HG02571 (cell line): ENCODE data around the gene C3orf18.
A peak's percentile ranks its signal among the peaks of the same experiment; 100 is the strongest.

ENCODE experiments used
- ATAC-seq: cut with Tn5 transposase; IDR thresholded peaks from one replicate; pipeline ENCODE4 v1.9.1; 2021; ENCODE audit warnings: mild to moderate bottlenecking, moderate library complexity; ENCODE audit not compliant: unreplicated experiment

The C3orf18 gene

GRCh38 chr3:50567386-50568167, at the start of gene C3orf18:
Gene C3orf18, minus strand, starts transcription at chr3:50567747. Its CDS starts 2,048 bp downstream, at chr3:50565699.
- peak; percentile 72 for ATAC-seq

DNA sequence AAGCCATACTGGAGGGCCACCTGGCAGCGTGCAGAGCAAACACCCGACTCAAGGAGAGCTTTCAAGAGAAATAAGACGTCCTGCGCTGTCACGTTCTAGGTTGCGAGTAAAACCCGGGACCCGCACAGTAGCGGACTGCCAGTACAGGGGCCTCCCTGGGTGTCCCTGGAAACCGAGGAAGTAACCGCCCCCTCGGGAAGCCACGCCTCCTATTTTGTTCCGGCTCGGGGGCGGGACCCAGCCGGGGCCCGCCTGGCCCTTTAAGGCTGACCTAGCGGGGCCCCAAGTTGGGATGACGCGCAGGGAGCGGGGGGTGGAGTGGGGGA, 49.2 kb upstream of the C3orf18 start:
- ATAC-seq: peak; percentile 67

DNA sequence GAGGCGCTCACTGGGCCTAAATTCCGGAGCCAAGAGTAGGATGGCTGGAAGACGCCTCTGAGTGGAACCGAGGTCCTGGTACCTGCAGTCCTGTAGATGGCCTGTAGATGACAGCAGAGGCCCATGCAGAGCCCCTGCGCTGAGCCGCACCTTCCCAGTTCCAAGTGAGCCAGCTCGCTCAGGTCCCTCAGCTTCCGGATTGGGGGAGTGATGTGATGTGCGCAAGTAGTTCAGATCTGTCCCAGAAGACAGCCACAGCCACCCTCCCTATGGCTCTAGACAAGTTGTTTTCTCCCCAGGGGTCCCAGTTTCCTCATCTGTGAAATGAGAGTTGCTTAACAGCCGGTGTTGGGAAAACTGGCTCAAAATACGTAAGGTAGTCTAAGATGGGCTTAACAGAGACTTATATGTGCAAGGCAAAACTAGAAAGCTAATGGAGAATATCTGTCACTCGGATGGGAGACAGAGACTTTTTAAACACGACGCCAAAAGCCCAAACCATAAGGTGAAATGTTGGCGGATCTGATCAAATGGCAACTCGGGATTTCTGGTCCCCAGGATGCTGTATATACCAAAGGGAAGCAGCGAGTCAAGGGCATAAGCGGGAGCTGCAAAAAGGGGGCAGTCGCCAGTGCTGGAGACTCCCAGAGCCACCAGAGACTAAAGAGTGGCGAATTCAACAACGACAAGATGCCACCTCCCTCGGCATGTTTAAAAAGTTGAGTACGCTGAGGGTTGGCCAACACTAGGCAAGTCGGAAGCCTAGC, 48.6 kb upstream of the C3orf18 start:
- peak; percentile 18 for ATAC-seq

DNA sequence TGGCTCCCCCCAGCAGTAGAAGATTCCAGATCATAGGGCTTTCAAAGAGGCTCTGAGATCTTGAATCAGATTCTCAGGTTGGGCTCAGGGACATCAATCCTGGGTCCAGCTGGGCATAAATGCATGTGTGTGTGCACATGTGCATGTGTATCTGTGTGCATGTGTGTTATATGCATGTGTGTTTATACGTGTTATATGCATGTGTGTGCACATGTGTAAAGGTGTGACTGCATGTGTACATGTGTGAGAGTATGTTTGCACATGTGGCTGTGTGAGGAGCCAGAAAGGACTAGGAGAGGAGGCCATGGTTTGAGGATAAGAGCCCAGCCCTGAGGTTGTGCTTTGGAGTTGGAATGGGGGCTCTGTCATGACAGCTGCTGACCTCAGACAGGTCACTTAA, 47.6 kb upstream of the C3orf18 start:
- no peak for ATAC-seq

DNA sequence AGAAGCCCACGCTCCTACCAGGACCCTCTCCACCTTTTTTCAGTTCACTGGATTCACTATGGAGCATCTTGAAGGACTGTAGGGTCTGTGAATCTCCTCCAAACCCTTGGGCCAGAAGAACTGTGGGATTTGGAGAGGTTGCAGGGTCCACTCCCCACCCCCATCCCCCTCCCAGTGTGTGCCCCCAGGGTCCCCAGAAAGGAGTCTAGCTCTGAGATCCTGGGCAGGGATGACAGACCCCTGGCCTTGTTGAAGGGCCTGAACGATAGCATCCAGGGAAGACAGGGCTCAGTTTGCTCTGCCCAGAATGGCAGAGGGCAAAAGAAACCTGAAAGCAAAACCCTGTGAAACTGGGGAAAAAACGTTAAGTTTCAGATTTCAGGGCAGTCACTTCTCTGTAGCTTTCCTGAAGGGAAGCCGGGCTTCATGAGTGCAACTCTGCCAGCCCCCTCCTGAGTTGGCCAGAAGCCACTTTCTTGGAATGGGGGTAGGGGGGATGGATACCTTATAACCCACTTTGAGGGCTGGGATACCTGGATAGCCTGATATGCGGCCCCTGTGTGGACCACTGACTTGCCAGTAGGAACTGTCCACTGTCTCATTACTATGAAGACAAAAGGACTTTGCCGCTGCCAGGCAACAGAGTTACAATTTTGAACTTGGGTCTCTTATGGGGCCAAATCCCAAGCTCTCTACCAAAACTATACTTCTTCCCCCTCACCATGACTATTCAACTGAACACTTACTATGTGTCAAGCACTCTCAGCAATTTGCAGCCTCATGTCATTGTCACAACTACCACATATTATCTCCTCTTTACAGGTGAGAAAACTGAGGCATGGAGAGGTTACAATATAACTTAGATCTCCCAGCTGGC, 45.7 kb upstream of the C3orf18 start:
- no peak for ATAC-seq

DNA sequence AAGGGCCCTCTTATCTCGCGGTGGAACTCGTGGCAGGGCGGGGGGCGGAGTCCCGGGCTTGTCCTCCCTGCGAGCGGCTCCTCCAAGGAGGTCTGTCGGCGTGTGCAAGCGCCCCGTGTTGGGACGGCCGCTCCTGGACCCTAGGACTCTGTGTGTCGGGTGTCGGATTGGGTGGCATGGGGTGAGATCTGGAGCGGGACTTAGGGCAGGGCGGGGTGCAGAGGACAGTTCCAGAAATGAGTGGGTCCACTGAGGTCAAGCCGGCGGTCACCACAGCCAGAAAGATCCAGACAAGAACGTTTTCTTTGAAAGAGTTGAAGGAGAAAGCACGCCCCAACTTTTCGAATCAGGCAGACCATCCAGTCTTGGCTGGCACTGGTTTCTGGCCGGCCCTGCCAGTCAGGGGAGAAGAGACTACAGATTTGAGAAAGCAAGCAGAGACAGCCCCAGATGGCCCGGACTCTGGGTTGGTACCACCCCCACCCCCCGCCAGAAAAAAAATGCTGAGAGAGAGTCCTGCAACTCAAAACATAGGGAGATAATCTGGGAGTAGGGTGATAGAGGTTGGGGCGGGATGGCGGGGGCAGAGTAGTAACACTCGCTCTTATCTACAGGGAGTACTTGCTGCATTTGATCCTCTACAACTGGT, 44.8 kb upstream of the C3orf18 start:
- ATAC-seq: peak; percentile 2

GRCh38 chr3:50611464-50612233, 44.1 kb upstream of the C3orf18 start, which contains the start of gene CISH:
Gene CISH, minus strand, starts transcription at chr3:50611774. Its CDS starts 124 bp downstream, at chr3:50611650.
- ATAC-seq: peak; percentile 70

- no peak for ATAC-seq
Observed at GRCh38 chr3:50610992-50611463, 43.5 kb upstream of the C3orf18 start.

DNA sequence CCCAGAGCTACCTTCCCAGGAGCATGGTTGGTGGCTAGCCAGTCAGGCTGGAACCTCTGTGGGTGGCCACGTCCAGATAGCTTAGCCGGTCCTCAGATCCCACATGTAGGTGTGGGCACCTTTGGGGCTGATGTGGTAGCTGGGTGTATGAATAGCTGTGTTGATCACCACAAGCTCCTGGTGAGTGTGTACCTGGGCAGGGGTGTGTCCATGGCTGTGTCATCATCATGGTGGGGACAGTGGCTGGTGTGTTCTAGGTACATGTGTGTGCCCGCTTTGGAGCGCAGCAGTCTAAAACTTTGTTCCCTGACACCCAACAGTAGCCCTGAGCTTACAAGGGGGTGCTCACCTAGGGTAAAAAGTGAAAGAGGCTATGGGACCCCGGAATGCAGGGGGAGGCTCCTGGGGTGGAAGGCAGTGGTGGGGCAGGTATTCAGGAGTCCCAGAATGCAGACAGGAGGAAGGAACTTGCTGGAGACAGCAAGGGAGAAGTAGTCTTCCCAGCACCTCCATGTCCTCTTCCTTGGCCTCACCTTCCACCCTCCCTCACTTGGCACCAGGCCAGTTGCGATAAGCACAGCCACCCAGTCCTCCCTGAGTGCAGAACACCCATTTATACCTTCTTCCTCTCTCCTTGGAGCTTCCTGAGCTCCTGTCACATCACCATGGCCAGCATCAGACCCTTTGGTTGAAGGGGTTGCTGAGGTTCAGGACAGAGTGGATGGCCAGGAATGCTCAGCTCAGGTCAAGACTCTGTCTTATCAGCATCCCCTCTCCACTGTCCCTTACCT, 42.8 kb upstream of the C3orf18 start:
- ATAC-seq: no peak

DNA sequence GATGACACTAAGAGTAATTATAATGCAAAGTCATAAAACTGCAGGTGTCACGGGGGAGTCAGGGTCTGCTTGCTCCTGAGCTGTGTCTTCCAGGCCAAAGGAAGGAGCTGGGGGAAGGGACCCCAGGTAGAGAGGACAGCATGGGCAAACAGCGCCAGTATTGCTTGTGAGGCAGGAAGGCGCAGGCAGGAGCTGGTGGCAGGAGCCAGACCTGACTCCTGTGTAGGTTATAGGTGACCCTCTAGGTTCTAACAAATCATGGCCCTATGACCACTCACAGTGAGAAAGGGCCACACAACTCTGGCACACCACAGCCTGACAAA, 42.2 kb upstream of the C3orf18 start:
- ATAC-seq: no peak

DNA sequence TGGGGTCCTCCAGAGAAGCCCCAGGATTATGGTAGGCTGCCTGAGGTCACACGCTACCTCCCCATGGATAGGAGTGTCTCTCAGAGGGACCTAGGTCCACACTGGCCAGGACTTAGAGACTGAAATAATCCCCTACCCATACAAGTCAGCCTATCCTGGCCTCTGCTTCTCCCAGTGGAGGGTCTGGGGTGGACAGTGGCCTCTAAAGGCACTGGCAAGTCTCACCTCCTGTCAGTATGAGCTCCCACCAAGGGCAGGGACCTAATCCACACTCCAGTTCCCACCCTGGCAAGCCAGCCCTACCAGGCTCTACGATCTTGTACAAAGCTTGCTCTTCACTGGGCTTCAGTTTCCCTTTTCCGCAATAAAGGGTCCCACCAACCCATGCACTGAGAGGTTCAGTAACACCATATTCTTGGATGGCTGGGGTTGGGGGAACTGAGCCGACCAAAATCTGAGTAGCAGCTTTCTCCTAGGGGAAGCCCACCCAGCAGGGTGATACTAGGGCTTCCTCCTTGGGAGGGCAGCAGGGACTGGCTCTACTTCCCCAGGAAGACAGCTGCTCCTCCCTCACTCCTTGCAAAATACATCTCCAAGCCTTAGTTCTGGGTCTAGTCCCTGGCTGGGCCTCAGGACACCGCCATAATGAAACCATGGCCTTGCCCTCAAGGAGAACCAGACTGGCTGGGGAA, 41.7 kb upstream of the C3orf18 start:
- no peak for ATAC-seq

DNA sequence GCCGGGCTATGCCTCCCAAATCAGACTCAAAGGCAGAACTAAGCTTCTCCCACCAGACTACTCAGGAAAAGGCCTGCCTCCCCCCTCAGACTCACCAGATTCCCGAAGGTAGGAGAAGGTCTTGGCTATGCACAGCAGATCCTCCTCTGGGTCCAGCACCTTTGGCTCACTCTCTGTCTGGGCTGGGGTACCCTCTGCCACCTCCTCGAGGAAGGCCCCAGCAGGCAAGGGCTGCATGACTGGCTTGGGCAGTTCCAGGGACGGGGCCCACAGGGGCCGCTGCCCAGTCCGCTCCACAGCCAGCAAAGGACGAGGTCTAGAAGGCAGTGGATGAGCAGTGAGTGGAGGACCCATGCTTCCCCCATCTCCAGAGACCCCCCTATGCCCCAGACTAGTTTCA, 40.7 kb upstream of the C3orf18 start:
- no peak for ATAC-seq

DNA sequence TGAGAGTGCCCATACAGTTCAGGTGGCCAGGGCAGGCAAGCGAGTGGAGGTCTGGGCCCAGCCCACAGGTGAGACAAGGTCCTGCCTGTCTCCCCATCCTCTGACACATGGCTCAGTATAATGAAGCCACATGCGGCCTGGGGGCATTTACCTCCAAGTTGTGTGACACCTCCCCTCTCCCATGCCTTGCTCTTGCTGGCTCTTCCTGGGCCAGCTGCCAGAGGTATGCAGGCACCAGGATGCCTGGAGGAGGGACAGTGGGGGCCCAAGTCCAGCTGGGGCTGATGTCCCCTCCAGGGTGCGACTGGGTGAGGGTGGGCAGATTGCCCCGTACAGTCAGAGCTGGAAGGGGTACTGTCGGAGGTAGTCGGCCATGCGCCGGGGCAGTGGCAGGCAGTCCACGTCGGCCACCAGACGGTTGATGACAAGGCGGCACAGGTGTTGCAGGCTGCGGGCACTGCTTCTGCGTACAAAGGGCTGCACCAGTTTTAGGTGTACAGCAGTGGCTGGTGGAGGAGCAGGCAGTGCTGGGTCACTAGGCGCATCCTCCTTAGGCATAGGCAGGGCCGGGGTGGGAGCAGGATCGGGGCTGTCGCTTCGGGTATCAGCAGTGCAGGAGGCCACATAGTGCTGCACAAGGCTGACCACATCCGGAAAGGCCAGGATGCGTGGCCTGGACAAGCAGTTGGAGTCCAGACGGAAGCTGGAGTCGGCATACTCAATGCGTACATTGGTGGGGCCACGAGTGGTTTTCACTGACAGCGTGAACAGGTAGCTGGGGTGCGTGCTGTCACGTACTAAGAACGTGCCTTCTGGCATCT, 39.9 kb upstream of the C3orf18 start:
- no peak for ATAC-seq

DNA sequence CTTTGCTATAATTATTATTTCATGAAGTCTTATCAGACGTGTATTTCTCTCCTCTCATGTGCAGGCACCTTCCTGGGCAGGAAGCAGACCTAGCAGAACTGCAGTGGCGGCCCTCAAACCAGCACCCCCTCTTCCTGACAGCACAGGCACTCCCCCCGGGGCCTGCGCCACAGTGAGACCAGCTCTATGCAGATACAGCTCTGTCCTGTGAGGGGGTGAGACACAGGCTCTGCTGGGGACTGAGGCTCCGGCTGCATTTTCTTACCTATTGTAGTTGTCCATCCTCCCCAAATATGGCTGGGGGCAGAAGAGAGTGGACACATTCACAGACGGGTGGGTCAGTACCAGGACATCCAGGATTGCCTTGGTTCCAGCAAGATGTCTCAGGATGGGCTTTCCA, 39.0 kb upstream of the C3orf18 start:
- ATAC-seq: no peak

DNA sequence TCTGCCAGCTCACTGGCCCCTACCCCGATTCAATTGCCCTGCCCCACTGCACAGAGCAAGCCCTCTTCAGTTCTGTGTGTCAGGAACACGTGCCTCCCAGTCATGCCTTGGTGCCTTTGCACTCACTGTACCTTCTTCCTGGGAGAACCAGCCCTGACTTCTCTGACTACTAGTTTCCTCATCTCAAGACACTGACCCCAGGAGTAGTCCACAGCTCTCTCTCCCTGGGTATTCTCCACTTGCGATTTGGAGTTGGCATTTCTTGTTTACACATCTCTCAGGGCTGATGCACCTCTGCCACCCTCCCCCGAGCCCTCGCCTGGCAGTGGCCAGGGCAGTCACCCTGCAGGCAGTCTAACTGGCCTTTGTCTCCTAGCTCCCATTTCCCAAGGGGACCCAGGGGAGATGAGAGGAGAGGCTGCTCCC, 38.4 kb upstream of the C3orf18 start:
- ATAC-seq: no peak

GRCh38 chr3:50604628-50605588, 37.4 kb upstream of the C3orf18 start:
- no peak for ATAC-seq
